HUES48 (cell line): Measurements from ENCODE around the gene NR2F1-AS1.

Experiments used
- H3K27ac ChIP-seq: one replicate; pipeline ENCODE4 v1.7.0; 2013; ENCODE audit warnings: low read depth, low read length, inconsistent platforms
- H3K27me3 ChIP-seq: 2 replicates; pipeline ENCODE4 v1.6.1; 2013; ENCODE audit warnings: mild to moderate bottlenecking, low read length; ENCODE audit not compliant: control insufficient read depth, insufficient read depth
- H3K36me3 ChIP-seq: 2 replicates; pipeline ENCODE4 v1.6.1; 2013; ENCODE audit warnings: low read length; ENCODE audit not compliant: control insufficient read depth, insufficient read depth
- H3K4me1 ChIP-seq: 2 replicates; pipeline ENCODE4 v1.6.1; 2013; ENCODE audit warnings: mild to moderate bottlenecking, low read length; ENCODE audit not compliant: control insufficient read depth, insufficient read depth
- H3K4me3 ChIP-seq: 2 replicates; pipeline ENCODE4 v1.5.1; 2013; ENCODE audit warnings: mild to moderate bottlenecking, low read depth, low read length
- H3K9ac ChIP-seq: 2 replicates; pipeline ENCODE4 v1.6.1; 2013; ENCODE audit warnings: mild to moderate bottlenecking, low read depth, low read length, moderate library complexity
- H3K9me3 ChIP-seq: 2 replicates; pipeline ENCODE4 v1.6.1; 2013; ENCODE audit warnings: low read length; ENCODE audit not compliant: control insufficient read depth, insufficient read depth

The NR2F1-AS1 gene

GRCh38 chr5:93360436-93361088 is 220.5 kb downstream of the NR2F1-AS1 start:
- H3K4me3 ChIP-seq: no peak overlapping the region
- H3K4me1 ChIP-seq: no peaks in the 10 kb centered on the region
- H3K27me3 ChIP-seq: no peaks in the 10 kb centered on the region
- no peaks in the 10 kb centered on the region for H3K36me3 ChIP-seq
- H3K9ac ChIP-seq: no peak overlapping the region
- no peaks in the 10 kb centered on the region for H3K9me3 ChIP-seq
- no peak overlapping the region for H3K27ac ChIP-seq

- Histone ChIP-seq H3K27ac (no peak overlapping the region), H3K9ac (no peak overlapping the region), H3K27me3 (no peaks in the 10 kb centered on the region), H3K36me3 (no peaks in the 10 kb centered on the region), H3K4me1 (no peaks in the 10 kb centered on the region), H3K4me3 (no peak overlapping the region), H3K9me3 (no peaks in the 10 kb centered on the region)
These were observed 221.1 kb downstream of the NR2F1-AS1 start for GRCh38 chr5:93359960-93360305.
